Globus pallidus (tissue), 1 donor: ENCODE results near the gene SH2D5.
"Not testable (repeated sequence)": the region's sequence is repeated elsewhere in the genome, so short reads cannot be mapped to it uniquely, and the experiment has no call there.

Experiments
- DNase-seq: peaks from one replicate; pipeline ENCODE4 v3.0.0-alpha.2; 2015; ENCODE audit warnings: low spot score

Gene SH2D5

DNA sequence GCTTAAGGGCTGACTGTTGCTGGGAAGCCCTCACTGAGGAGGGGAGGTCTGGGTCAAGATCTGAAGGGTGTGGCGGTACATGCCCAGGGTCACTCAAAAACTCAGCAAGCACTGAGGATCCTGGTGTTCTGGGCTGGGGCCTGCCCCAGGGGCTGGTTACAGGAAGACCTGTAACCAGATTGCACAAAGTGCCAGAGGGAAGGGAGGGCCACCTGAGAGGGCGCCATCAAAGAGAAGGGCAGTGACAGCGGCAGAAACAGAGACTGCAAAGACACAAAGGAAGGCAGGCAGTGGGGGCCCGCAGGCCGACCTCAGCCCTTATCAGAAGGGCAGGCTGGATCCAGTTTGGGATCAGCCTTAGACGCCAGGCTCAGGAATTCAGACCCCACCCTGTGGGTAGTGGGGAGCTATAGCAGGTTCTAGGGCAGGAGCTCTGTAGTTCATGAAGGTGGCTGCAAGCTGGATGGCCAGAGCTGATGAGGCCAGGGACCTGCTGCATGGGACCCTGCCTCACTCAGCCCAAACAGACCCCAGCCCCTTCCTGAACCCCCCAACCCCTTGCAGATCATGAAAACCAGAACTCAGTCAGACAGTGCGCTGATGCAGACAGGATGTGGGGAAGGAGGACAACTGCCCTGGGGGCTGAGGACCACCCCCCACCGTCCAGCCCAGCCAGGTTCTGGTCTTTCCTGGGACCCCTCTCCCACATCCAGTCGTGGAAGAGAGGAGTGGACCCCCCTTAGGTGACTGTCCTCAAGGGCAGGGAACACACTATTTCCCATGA is 3.9 kb downstream of the SH2D5 start:
- no peak for DNase-seq

DNA sequence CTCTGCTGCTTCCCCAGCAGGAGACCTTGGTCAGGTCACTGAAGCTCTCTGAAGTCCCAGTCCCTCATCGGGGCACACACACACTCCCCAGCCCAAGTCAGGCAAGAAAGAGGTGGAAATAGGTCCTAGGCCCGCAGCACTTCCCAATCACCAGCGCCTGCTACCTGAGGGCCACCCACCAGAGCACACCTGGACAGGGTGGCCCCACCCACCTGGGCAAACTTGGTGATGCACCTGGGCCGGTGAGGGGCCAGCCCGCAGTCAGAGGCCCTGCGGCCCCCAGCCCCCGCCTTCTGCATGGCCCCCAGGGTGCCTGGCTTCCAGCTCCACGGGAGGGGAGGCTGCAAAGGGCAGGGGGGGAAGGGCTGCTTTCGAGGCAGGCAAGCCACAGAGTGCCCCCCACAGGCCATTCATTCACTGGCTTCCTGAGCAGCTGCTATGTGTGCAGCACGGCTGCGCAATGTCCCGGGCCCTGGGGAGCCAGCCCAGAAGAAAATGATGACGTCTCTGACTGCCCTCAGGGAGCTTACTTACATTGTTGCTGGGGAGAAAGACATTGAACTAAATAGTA is 4.7 kb downstream of the SH2D5 start:
- DNase-seq: no peak

GRCh38 chr1:20726932-20727745 is 5.4 kb downstream of the SH2D5 start:
- no peak for DNase-seq

DNA sequence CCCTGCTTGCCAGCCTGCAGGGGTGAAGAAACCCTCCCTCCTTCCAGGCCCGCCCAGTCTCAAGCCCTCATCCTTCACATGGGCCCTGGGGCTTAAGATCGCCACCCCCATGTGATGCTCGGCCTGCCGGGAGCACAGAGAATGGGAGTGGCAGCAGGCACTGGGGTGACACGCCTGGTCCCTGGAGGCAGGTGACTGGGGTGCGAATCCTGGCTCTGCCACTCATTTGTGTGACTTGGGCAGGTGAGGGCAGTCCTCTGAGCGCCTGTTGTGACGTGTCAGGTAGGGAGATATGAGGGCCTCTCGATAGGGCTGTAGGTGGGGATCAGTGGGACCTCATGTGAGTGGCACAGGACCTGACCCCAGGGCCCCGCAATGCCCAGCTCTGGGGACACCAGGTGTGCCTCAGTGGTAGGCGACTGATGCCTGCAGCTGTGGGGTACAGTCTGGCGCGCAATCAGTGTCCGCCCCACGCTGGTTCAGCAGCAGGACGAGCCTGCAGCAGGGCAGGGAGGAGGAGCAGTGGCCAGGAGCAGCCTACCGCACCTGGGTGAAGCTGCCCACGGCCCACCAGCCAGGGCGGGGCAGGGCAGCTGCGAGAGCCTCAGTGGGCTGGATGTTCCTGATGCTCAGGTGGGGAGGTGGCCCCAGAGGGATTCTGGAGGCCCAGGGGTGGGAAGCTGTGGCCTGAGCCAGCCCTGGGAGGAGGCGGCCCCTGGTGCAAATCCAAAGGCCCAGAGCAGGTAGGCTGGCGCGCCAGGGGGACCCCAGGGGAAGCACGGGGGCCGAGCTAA is 6.2 kb downstream of the SH2D5 start:
- no peak for DNase-seq

DNA sequence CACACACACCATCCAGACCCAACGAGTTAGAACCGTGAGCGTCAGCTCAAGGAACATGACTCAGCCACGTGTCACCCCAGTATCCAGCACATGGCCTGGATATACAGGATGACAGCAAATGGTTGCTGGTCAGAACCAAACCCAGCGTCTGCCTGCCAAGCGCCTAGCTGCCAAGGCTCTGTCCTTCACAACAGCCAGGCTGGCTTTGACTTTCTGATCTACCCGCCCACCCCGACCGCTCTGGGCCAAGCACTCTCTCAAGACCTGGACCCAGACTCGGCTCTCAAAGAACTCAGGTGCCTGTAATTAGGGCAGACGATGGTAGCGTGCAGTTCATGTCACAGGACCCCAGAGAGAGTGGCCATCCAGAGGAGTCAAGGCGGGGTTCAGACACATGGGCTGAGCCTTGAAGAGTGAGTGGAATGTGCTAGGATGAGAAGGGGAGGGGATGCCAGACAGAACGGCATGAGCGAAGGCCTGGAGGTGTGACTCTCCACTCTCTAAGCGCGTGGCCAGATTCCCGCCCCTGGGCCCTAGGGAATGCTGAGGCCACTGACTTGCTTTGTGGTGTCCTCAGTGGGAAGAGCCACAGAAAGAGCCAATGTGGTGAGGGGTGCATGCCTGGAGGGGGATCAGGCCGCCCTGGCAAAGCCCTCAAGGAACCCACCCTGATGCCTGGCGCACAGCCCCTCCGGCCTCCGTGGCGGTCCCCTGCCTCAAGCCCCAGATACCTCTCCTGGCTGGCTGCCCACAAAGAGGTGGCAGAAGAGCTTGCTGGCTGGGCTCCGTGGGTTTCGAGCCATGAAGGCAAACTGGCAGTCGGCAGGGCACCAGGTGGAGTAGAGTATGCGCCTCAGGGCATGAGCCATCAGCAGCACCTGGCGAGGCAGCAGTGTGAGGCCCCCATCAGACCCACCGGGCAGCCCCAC is 7.0 kb downstream of the SH2D5 start:
- no peak for DNase-seq

DNA sequence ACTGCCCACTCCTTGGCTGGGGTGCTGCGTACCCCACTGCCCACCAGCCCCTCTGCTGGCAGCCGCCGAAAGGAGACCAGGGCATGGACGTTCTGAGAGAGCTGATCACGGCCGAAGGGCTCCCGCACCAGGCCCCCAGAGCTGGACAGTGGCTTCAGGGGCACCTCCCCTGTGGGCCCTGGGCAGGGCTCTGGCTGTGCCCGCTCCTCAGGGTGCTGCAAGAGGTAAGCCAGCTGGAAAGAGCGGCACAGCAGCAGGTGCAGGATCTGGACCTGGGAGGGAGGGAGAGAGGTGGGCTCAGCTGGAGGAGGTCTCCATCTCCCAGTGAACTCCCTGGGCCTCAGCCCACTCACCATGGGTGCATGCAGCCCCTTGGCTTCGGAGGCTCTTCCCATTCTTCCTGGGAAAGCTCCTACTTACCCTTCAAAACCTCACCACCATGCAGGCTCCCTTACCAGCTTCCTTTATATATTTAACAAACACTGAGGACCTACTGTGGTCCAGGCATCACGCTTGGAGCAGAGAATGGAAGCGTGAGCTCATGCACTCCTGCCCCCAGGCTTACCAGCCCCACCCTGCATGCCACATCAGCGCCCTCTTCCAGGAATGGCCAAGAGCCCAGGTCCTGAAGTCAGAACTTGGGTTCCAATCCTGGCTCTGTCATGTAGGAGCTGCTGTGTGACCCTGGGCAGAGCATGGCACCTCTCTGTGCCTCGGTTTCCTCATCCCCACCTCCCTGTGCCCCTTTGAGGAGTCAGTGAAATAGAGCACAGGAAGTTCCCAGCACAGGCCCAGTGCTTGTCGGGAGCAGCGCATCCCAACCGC is 7.9 kb downstream of the SH2D5 start:
- DNase-seq: no peak

- no peak for DNase-seq
Observed at GRCh38 chr1:20723537-20724363, 8.8 kb downstream of the SH2D5 start.

DNA sequence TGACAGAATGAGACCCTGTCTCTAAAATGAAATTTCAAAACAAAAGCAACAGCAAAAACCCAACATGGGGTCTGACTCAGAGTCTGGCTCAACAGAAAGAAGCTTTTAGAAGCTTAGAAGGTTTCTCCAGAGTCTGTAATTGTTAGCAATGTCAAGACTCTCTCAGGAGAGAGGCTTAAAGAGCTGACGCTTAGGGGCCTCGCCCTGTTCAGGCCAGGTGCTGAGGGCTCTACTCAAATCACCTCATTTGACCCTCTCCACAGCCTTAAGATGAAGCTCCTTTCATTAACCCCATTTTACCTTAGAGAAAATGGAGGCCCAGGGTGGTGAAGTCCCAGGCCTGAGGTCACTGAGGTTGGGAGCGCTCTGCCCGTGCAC is 9.4 kb downstream of the SH2D5 start:
- no peak for DNase-seq

DNA sequence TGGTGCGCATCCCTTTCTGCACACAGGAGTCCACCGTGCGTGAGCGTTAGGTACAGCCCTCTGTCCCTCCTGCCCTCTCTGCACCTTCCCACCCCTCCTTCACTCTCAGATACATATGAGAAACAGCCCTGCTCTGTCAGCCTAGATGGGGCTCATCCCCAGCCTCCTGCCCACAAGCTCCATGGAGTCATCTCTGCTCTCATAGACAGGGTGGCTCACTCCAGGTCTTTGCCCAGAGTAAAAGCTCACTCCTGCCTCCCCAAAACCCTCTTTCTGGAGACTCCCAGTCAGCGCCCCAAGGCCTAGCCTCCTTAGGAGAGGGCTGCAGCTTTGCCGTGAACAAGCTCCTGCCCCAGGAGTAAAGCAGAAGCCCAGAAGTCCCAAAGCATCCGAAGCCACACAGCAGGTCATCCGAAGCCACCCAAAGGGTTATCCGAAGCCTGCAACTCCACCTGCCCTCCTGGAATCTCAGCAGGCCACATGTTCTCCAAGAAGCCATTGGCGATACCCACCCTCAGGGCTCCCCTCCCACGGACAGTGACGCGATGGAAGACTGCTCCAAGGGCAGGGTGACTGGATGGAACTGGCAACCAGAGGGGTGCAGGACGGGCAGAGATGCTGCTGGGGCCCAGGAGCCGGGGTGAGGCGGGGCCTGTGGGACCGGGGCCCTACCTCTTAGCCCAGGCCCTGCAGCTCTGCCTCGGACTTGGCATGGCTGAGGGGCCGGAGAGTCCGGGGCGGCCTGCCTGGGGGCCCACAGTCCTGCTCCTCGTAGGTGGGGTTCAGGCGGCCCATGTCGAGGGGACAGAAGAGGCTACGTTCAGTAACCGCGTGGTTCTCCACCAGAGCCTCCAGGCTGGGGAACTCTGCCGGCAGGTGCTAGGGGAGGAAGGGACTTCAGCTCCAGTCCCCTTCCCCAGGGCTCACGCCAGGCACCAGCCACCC is 11.1 kb downstream of the SH2D5 start:
- no peak for DNase-seq

- DNase-seq: no peak
Observed at GRCh38 chr1:20720631-20721091, 11.8 kb downstream of the SH2D5 start.

- no peak for DNase-seq
Observed at GRCh38 chr1:20719871-20720620, 12.5 kb downstream of the SH2D5 start.

GRCh38 chr1:20719261-20719660 is 13.2 kb downstream of the SH2D5 start:
- DNase-seq: no peak

DNA sequence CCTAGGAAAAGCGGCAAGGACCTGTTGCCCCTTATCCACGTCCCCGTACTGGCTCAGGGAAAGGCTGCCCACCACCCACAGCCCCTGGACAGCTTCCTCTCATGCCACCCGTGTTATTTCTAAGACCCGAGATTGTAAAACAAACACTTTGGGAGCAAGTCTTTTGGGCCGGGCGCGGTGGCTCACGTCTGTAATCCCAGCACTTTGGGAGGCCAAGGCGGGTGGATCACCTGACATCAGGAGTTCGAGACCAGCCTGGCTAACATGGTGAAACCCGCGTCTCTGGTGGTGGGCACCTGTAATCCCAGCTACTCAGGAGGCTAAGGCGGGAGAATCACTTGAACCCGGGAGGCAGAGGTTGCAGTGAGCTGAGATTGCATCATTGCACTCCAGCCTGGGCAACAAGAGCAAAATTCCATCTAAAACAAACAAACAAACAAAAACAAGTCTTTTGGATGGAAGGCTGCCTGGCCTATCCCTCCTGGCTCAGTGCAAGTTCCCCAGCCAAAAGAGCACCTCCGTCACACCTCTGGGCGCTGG is 14.1 kb downstream of the SH2D5 start:
- not testable (repeated sequence) for DNase-seq

GRCh38 chr1:20717452-20718342 is 14.8 kb downstream of the SH2D5 start, which contains the start of gene KIF17:
KIF17 (minus strand) TSS chr1:20718007; CDS start chr1:20717706, 301 bp downstream.
- DNase-seq: peak; percentile 37

DNA sequence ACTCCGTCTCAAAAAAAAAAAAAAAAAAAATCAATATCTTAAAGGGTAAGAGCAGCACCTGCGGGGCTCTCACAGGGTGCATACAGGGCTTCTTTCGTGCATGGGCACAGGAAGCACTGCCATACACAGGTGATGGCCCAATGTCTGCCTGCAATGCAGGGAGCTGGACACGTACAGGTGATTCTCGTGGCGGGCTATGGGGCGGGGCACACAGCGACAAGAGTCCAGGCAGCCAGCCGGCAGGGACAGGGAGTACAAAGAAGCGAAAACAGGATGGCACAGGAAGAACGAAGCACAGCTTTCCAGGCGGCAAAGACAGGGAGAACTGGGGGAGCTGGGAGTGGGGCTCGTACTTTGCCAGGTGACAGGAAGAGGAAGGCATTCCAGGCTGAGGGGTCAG is 16.3 kb downstream of the SH2D5 start:
- DNase-seq: no peak

DNA sequence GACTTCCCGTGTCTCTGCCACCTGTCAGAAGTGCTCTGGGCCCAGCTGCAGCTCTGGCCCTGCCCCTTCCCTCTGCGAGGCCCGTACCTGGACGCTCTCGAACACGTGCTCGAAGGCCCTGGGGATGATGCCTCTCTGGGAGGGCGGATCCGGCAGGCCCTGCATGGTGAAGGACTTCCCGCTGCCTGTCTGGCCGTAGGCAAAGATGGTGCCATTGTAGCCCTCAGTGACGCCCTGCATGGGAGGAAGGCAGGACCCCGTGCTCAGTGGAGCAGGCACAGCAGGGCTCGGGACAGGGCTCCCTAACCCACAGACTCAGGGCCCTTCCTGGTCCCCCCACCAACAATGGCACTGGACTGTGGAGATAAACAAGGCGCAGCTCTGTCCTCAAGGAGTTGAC is 17.1 kb downstream of the SH2D5 start:
- DNase-seq: no peak
